Cardiac muscle cell (in vitro differentiated cells and primary cell): ENCODE results near the gene ZNF124. TPM values are rescaled to one million over a fixed set of nuclear protein-coding genes. Genes with fewer than 3 reads are reported as not detected.
"Not testable (repeated sequence)": the region's sequence is repeated elsewhere in the genome, so short reads cannot be mapped to it uniquely, and the experiment has no call there.

ENCODE experiments used
- DNase-seq, 2 donors: peaks; one replicate each; pipeline versions ENCODE4 v3.0.0 to v3.0.0-alpha.2; 2010 to 2017; ENCODE audit warnings: low read depth in 1 of 2, low spot score in 1 of 2
- H3K27ac ChIP-seq: fragments of 200-600 bp; sonication (generic); 2 replicates; pipeline ENCODE4 v1.5.1; 2016
- H3K27me3 ChIP-seq: fragments of 200-600 bp; sonication (generic); 2 replicates; pipeline ENCODE4 v1.6.0; 2016; ENCODE audit warnings: control low read depth
- H3K36me3 ChIP-seq: fragments of 200-600 bp; sonication (generic); 2 replicates; pipeline ENCODE4 v1.5.1; 2016; ENCODE audit warnings: control low read depth
- H3K4me1 ChIP-seq: fragments of 200-600 bp; sonication (generic); 2 replicates; pipeline ENCODE4 v1.8.1; 2017; ENCODE audit warnings: low read depth, mild to moderate bottlenecking, mixed run types
- H3K4me3 ChIP-seq: fragments of 200-600 bp; sonication (generic); 2 replicates; pipeline ENCODE4 v1.5.1; 2016; ENCODE audit warnings: mild to moderate bottlenecking
- H3K9me3 ChIP-seq: fragments of 200-600 bp; sonication (generic); 2 replicates; pipeline ENCODE4 v1.5.1; 2017; ENCODE audit warnings: low read depth, mild to moderate bottlenecking, control low read depth
- CTCF ChIP-seq: IDR thresholded peaks from 2 replicates; pipeline ENCODE4 v1.5.1; 2012; ENCODE audit warnings: low read depth, mild to moderate bottlenecking, low read length
- polyA plus RNA-seq: library from polyadenylated mRNA; unstranded; fragments of >200 nt; fragmentation: Nextera tagmentation; extraction: Ambion mirVana; gene quantifications from 2 replicates; pipeline ENCODE4 v1.2.1, GENCODE V29; 2016
- total RNA-seq: library from RNA; depleted of rRNA; stranded (reverse); fragments of >200 nt; gene quantifications from 2 replicates; pipeline ENCODE4 v1.2.3, GENCODE V29; 2016

Gene ZNF124
- total RNA-seq: 52.6 and 53.9 TPM in 2 replicates
- 8.0 and 8.2 TPM in 2 replicates for polyA plus RNA-seq

- not testable (repeated sequence) for H3K4me1 ChIP-seq, H3K9me3 ChIP-seq, H3K27ac ChIP-seq, H3K4me3 ChIP-seq, H3K36me3 ChIP-seq, H3K27me3 ChIP-seq, DNase-seq
These were observed at the start of gene ZNF124 for GRCh38 chr1:247171875-247172563. ZNF124 (minus strand) TSS chr1:247172020; CDS start chr1:247171877, 143 bp downstream.

GRCh38 chr1:247220280-247220679 is 48.5 kb upstream of the ZNF124 start:
- not testable (repeated sequence) for DNase-seq

GRCh38 chr1:247218121-247218651 is 46.4 kb upstream of the ZNF124 start:
- Histone ChIP-seq H3K4me3 (no peak overlapping the region), H3K36me3 (no peaks in the 10 kb centered on the region), H3K27ac (no peak overlapping the region), H3K4me1 (no peaks in the 10 kb centered on the region), H3K9me3 (no peaks in the 10 kb centered on the region), H3K27me3 (no peaks in the 10 kb centered on the region)
- no peak for TF ChIP-seq CTCF
- no peak for DNase-seq

More at GRCh38 chr1:247220280-247220679, 48.5 kb upstream of the ZNF124 start:
- H3K27ac ChIP-seq, H3K4me3 ChIP-seq, H3K4me1 ChIP-seq, H3K27me3 ChIP-seq, H3K9me3 ChIP-seq, H3K36me3 ChIP-seq: not testable (repeated sequence)

- H3K9me3 ChIP-seq: no peaks in the 10 kb centered on the region
- DNase-seq: no peak
- TF ChIP-seq CTCF: no peak
- no peaks in the 10 kb centered on the region for H3K27me3 ChIP-seq
- no peaks in the 10 kb centered on the region for H3K4me1 ChIP-seq
- H3K27ac ChIP-seq: no peak overlapping the region
- H3K36me3 ChIP-seq: no peaks in the 10 kb centered on the region
- H3K4me3 ChIP-seq: no peak overlapping the region
These were observed 44.4 kb upstream of the ZNF124 start for GRCh38 chr1:247216261-247216660.

- TF ChIP-seq CTCF: no peak
- H3K27ac ChIP-seq: no peak overlapping the region
- no peaks in the 10 kb centered on the region for H3K27me3 ChIP-seq
- H3K36me3 ChIP-seq: no peaks in the 10 kb centered on the region
- peaks cover 4% of the 10 kb centered on the region for H3K4me1 ChIP-seq
- no peaks in the 10 kb centered on the region for H3K9me3 ChIP-seq
- DNase-seq: no peak
- no peak overlapping the region for H3K4me3 ChIP-seq
These were observed 41.1 kb upstream of the ZNF124 start for GRCh38 chr1:247212627-247213617.

GRCh38 chr1:247212012-247212411 is 40.2 kb upstream of the ZNF124 start:
- Histone ChIP-seq H3K4me3 (no peak overlapping the region), H3K9me3 (no peaks in the 10 kb centered on the region), H3K27me3 (no peaks in the 10 kb centered on the region), H3K27ac (no peak overlapping the region), H3K4me1 (peaks cover 4% of the 10 kb centered on the region), H3K36me3 (no peaks in the 10 kb centered on the region)
- TF ChIP-seq CTCF: no peak
- no peak for DNase-seq
